OCI-M2 (cell line): ENCODE results near the gene NCAN.

ENCODE experiments used
- DNase-seq: peaks from one replicate; lab custom pipeline; 2025; ENCODE audit not compliant: unreplicated experiment; lab: John Stamatoyannopoulos, UW

Gene NCAN

DNA sequence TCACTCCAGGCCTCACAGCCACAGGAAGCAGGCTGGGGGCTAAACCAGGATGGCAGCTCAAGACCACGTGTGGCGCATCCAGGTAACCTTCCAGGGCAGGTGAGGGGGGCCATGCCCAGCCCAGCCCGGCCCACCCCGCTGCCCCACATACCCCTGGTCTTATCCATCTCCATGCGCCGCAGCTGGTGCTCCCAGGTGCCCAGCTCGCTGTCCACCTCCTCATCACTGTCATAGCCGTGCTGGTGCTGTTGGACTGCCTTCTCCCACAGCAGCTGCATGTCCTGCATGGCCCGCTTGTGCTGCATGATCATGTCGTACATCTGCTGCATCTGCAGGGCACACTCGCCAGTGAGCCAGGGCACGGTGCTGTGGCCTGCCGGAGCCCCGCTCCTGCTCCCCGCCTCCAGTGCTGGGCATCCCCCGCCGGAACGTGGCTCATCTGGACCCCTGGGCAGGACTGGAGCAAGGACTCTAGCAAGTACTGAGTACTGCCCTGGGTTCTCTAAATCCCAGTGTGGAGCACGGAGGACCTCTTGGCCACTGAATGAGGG, 67.4 kb downstream of the NCAN start:
- no peak for DNase-seq

DNA sequence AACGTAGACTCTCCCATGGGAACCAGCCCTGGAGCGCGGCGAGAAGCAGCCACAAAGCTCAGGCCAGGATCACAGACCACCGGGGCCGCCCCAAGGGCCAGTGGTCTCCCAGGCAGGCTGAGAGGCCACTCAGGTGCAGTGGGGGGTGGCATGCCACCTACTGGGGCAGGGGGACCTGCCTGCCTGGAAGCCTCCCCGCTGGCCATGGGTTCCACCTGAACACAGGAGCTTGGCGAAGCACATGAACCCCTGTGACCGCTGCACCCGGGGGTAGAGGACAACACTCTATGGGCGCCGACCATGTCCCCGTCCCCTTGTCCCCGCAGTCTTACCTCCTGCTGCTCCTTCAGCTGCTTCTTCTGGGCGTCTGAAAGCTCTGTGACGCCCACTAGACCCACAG, 68.1 kb downstream of the NCAN start:
- DNase-seq = no peak

DNA sequence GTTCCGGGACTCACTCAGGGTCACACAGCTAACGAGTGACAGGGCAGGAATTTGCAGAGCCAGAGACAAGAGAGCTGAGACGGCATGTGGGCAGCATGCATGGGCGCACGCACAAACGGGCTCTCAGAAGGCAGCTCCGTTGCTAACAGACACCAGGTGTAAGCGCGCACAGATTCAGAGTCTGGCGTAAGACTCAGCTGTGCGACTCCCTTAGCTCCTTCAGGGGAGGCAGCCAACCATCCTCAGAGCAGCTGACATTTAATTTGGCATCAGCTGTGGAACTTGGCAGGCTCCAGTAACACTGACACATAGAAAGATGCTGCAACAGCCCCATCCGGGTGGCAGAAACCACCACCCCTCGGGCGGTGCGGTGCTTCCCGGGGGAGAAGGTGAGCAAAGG, 68.8 kb downstream of the NCAN start:
- no peak for DNase-seq

DNA sequence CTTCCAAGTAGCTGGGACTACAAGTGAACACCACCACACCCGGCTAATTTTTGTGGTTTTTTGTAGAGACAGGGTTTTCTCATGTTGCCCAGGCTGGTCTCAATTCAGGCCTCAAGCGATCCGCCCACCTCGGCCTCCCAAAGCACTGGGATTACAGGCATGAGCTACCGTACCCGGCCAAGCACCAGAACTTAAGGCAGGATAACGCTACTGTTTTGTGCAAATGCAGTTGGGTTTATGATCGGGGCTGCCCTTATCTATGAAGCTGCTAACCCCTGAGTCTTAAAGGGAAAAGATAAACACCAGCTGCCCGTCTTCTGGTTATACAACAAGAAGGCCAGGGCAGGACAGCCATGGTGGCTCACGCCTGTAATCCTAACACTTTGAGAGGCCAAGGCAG, 73.9 kb downstream of the NCAN start:
- DNase-seq = peak; percentile 70

GRCh38 chr19:19292607-19293006, 80.8 kb downstream of the NCAN start:
- DNase-seq = no peak

- no peak for DNase-seq
These were observed 83.2 kb downstream of the NCAN start for GRCh38 chr19:19294914-19295313.

DNA sequence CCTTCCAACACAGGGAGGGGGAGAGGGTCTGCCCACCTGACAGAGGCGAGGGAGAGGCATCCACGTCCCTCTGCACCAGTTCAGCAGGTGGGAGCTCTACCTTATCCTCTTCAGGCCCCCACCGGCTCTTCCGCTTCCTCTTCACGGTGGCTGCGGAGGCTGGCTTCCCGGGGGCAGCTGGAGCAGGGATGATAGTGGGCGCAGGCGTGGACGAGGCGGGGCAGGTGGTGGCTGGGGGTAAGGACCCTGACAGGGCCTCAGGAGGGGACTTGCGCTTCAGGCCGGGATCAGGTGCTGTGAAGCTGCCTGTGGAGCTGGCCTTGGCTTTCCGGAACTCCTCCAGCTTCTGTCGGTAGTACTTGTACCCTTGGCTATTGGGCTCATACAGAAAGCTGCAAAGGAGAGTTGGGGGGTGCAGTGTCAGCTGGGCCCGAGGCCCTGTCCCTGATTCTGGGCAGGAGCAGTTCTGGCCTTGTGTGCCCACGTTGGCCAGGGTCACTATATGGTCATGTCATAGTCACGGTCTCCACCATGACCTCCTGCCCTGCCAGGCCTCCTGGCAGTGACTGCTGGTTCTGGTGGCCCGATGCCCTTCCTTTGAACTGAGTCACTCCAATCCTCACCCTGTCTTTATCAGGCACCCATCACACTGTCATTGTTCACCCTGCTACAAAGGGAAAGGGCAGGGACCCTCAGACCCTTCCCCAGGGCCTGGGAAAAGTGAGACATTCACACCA, 85.4 kb downstream of the NCAN start:
- DNase-seq = no peak

DNA sequence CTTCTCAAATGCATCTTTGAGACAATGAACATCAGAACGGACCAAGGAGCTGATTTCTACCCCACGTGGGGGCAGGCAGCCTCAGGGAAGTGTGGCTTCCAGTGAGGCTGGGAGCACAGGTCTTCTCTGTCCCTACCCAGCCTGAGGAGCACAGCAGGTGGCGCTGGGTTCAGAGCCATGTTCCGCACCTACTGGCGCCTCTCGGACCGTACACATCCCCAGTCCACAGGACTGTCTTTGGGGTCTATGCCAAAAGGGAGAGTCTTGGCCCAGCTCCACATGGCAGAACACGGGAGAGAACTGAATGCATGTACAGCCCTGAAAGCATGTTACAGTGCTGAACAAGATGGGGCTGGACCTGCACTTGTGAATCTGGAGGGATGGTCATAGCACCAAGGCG, 86.0 kb downstream of the NCAN start:
- DNase-seq = no peak

- DNase-seq = no peak
These were observed 88.9 kb downstream of the NCAN start for GRCh38 chr19:19300613-19301012.
